ENCODE data around the gene SMC4.

DNA sequence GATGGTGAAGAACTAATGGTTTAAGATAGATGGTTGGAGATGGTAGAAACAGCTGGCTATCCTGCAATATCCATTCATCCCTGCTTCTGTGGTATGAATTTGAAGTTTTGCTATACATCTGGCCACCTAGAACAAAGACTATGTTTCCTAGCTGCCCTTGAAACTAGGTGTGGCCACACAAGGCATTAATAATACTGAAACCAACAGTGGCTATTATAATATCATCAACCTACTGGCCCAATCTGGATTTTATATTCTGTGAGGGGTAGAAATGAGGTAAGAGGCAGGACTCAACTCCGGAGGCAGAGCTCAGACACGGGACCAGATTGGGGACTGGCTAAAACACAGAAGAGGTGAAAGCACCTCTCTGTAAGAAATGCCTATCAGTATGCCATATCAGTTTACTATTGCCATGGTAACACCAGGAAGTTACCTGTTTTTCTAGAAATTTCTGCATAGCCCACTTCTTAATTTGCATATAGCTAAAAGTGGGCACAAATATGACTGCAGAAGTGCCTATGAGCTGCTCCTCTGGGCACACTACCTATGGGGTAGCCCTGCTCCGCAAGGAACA is 8.8 kb upstream of the SMC4 start:
- no peak for TF ChIP-seq CTCF (IDR thresholded peaks at IDR 0.05; ENCODE audit: low read depth, low read length)
- TF ChIP-seq EZH2phosphoT487 (IDR thresholded peaks at IDR 0.05; ENCODE audit: low read depth) = no peak

Data from OCI-LY3 (cell line).